HepG2 (cell line): ENCODE data around the gene RPS8. TPM values are rescaled to one million over a fixed set of nuclear protein-coding genes. Genes with fewer than 3 reads are reported as not detected.
A peak's percentile ranks its signal among the peaks of the same experiment; 100 is the strongest.

Experiments used
- AHR ChIP-seq: IDR thresholded peaks from 2 replicates; pipeline ENCODE4 v1.6.1; 2018; ENCODE audit warnings: missing genetic modification reagents, missing compliant biosample characterization
- BCL3 ChIP-seq: sonication (generic); formaldehyde crosslinking; IDR thresholded peaks from 2 replicates; pipeline ENCODE4 v1.5.1; 2020; ENCODE audit warnings: mild to moderate bottlenecking, missing genetic modification reagents, moderate library complexity
- CENPT ChIP-seq: sonication (generic); formaldehyde crosslinking; IDR thresholded peaks from 2 replicates; pipeline ENCODE4 v1.8.0; 2022; ENCODE audit warnings: low read depth, mild to moderate bottlenecking, moderate library complexity, missing genetic modification reagents
- FIP1L1 ChIP-seq: fragments of 200-400 bp; formaldehyde crosslinking; IDR thresholded peaks from 2 replicates; pipeline ENCODE4 v1.6.1; 2018; ENCODE audit warnings: low read depth, mild to moderate bottlenecking, low read length, moderate library complexity, borderline replicate concordance; ENCODE audit not compliant: insufficient read depth
- GABPA ChIP-seq, 2 experiments: IDR thresholded peaks; 2 replicates each; pipeline ENCODE4 v1.6.1; 2011 to 2016; ENCODE audit warnings: low read depth in 2 of 2, low read length in 1 of 2, missing biosample characterization in 1 of 2, missing genetic modification characterization in 1 of 2
- GATA4 ChIP-seq: sonication (generic); IDR thresholded peaks from 2 replicates; pipeline ENCODE4 v1.6.1; 2016; ENCODE audit warnings: antibody characterized with exemption, low read depth, borderline replicate concordance
- GLMP ChIP-seq: sonication (generic); formaldehyde crosslinking; IDR thresholded peaks from 2 replicates; pipeline ENCODE4 v1.9.0; 2021; ENCODE audit warnings: missing genetic modification reagents, mild to moderate bottlenecking, borderline replicate concordance
- NFIB ChIP-seq: sonication (generic); formaldehyde crosslinking; IDR thresholded peaks from 2 replicates; pipeline ENCODE4 v1.9.0; 2021; ENCODE audit warnings: missing genetic modification reagents, mild to moderate bottlenecking, borderline replicate concordance
- RFX3 ChIP-seq: IDR thresholded peaks from 2 replicates; pipeline ENCODE4 v1.6.1; 2016; ENCODE audit warnings: missing biosample characterization, missing genetic modification reagents
- SMAD1 ChIP-seq: sonication (generic); formaldehyde crosslinking; IDR thresholded peaks from 2 replicates; pipeline ENCODE4 v1.4.0; 2020; ENCODE audit warnings: missing genetic modification reagents, low read depth, mild to moderate bottlenecking, borderline replicate concordance
- TOPORS ChIP-seq: sonication (generic); formaldehyde crosslinking; IDR thresholded peaks from 2 replicates; pipeline ENCODE4 v1.8.0; 2023; ENCODE audit warnings: mild to moderate bottlenecking, missing genetic modification reagents
- XBP1 ChIP-seq: sonication (generic); formaldehyde crosslinking; IDR thresholded peaks from 2 replicates; pipeline ENCODE4 v1.5.0; 2020; ENCODE audit warnings: missing genetic modification reagents
- ZFP41 ChIP-seq: sonication (generic); formaldehyde crosslinking; IDR thresholded peaks from 2 replicates; pipeline ENCODE4 v1.4.0; 2020; ENCODE audit warnings: mild to moderate bottlenecking, missing genetic modification reagents, borderline replicate concordance
- ZKSCAN5 ChIP-seq: sonication (generic); formaldehyde crosslinking; IDR thresholded peaks from 2 replicates; pipeline ENCODE4 v1.5.1; 2020; ENCODE audit warnings: mild to moderate bottlenecking, missing genetic modification reagents
- ZNF101 ChIP-seq: sonication (generic); formaldehyde crosslinking; IDR thresholded peaks from 2 replicates; pipeline ENCODE4 v1.4.0; 2020; ENCODE audit warnings: mild to moderate bottlenecking, low read depth, missing genetic modification reagents, borderline replicate concordance
- ZNF263 ChIP-seq: sonication (generic); formaldehyde crosslinking; IDR thresholded peaks from 2 replicates; pipeline ENCODE4 v1.4.0; 2020; ENCODE audit warnings: missing genetic modification reagents
- ZNF274 ChIP-seq: sonication (generic); formaldehyde crosslinking; IDR thresholded peaks from 2 replicates; pipeline ENCODE4 v1.5.1; 2020; ENCODE audit warnings: mild to moderate bottlenecking, missing genetic modification reagents
- ZNF350 ChIP-seq: sonication (generic); formaldehyde crosslinking; IDR thresholded peaks from 2 replicates; pipeline ENCODE4 v1.4.0; 2020; ENCODE audit warnings: mild to moderate bottlenecking, low read depth, missing genetic modification reagents, borderline replicate concordance
- ZNF510 ChIP-seq: sonication (generic); formaldehyde crosslinking; IDR thresholded peaks from 2 replicates; pipeline ENCODE4 v1.4.0; 2020; ENCODE audit warnings: low read depth, mild to moderate bottlenecking, missing genetic modification reagents
- ZNF776 ChIP-seq: sonication (generic); formaldehyde crosslinking; IDR thresholded peaks from 2 replicates; pipeline ENCODE4 v1.4.0; 2020; ENCODE audit warnings: mild to moderate bottlenecking, missing genetic modification reagents
- ZNF891 ChIP-seq: sonication (generic); formaldehyde crosslinking; IDR thresholded peaks from 2 replicates; pipeline ENCODE4 v1.5.0; 2020; ENCODE audit warnings: mild to moderate bottlenecking, missing genetic modification reagents
- ZSCAN29 ChIP-seq: sonication (generic); formaldehyde crosslinking; conservative IDR thresholded peaks from 2 replicates; pipeline ENCODE4 v1.4.0; 2020; ENCODE audit warnings: mild to moderate bottlenecking, missing genetic modification reagents
- polyA plus RNA-seq, 8 experiments: library from polyadenylated mRNA; depleted of rRNA in 3 of 8; stranded (reverse) in 7 of 8; unstranded in 1 of 8; fragments of >200 nt; fragmentation: Illumina TruSeq in 4 of 8; extraction: Trizol in 4 of 8; gene quantifications; 2 replicates each; pipeline versions ENCODE4 v1.2.1 to v1.2.3, GENCODE V29; 2011 to 2016; ENCODE audit warnings: low read depth in 4 of 8, missing spikeins in 1 of 8, mixed read lengths in 1 of 8; ENCODE audit not compliant: insufficient read depth in 1 of 8
- total RNA-seq, 5 experiments: library from RNA; depleted of rRNA; stranded (reverse); fragments of >200 nt; fragmentation: Illumina TruSeq; extraction: Trizol; gene quantifications; 2 replicates each; pipeline ENCODE4 v1.2.3, GENCODE V29; 2016; ENCODE audit warnings: low read depth in 1 of 5
- TF ChIP-seq, protein P1 (sequence below): sonication (generic); formaldehyde crosslinking; IDR thresholded peaks from 2 replicates; pipeline ENCODE4 v1.4.0; 2020; ENCODE audit warnings: mild to moderate bottlenecking, missing genetic modification reagents
- TF ChIP-seq, protein P2 (sequence below): sonication (generic); formaldehyde crosslinking; IDR thresholded peaks from 2 replicates; pipeline ENCODE4 v1.4.0; 2020; ENCODE audit warnings: missing genetic modification reagents

RPS8 gene
- total and polyA plus RNA-seq, 2 of the 13 experiments (the other 11 are each of a cell fraction or from before 2014, with no cell fraction given): 2,628 to 2,822 TPM

DNA sequence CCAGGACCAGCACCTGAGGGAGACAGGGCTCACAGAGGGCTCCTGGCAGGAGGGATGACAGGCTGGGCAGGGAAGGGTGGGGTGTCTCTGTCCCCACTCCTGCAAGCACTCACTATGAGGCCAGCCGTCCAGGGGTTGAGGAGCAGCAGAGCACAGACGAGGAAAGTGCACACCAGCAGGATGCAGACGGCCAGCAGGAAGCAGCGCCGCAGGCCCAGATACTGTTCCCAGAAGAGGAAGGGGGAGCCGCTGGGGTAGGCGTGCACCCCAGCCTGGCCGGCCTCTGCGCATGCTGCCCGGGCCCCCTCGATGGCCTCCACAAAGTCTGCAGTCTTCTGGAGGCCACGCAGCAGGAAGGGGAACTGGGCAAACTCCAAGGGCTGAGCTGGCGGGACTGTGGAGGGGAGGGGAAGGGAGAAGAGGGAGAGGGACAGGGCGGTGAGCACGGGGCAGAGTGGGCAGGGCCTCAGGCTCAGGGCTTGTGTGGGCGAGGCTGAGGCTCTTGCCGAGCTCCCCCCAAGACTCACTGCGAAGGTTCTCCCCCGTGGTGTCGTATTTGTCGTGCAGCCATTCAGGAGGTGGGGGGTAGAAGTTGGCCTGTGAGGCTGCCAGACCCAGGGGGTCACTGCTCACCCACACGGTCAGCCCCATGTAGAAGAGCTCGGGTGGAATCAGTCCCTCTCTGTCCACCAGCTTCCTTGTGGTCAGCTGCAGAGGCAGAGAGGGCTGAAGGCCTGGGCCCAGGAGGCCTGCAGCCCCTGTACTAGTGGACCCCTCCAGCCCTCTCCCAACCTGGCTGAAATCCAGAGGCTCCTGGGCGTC, 51.2 kb downstream of the RPS8 start (continued):
- no peak for TF ChIP-seq XBP1 (CRISPR knock-in tag)
- TF ChIP-seq, protein P1, sequence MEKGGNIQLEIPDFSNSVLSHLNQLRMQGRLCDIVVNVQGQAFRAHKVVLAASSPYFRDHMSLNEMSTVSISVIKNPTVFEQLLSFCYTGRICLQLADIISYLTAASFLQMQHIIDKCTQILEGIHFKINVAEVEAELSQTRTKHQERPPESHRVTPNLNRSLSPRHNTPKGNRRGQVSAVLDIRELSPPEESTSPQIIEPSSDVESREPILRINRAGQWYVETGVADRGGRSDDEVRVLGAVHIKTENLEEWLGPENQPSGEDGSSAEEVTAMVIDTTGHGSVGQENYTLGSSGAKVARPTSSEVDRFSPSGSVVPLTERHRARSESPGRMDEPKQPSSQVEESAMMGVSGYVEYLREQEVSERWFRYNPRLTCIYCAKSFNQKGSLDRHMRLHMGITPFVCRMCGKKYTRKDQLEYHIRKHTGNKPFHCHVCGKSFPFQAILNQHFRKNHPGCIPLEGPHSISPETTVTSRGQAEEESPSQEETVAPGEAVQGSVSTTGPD: no peak
- TF ChIP-seq ZNF101 (CRISPR knock-in tag): no peak
- no peak; the same call in 1 of the 2 replicates for TF ChIP-seq BCL3 (CRISPR knock-in tag)
- no peak for TF ChIP-seq GLMP (CRISPR knock-in tag)
- no peak for TF ChIP-seq FIP1L1
- TF ChIP-seq ZFP41 (CRISPR knock-in tag): no peak
- peak; percentile 53; the same call in 1 of the 2 replicates for TF ChIP-seq ZNF891 (CRISPR knock-in tag)
- TF ChIP-seq ZNF274 (CRISPR knock-in tag): no peak
- peak; percentile 69; the same call in 1 of the 2 replicates for TF ChIP-seq AHR (CRISPR knock-in tag)
- TF ChIP-seq GATA4: 0 out of 2 replicates have a peak, but pooled peaks have one; percentile 25
- TF ChIP-seq SMAD1 (CRISPR knock-in tag): peak; percentile 42; the same call in 1 of the 2 replicates
- TF ChIP-seq CENPT (CRISPR knock-in tag): peak; percentile 55; the same call in 1 of the 2 replicates
- TF ChIP-seq RFX3 (CRISPR knock-in tag): no peak
- TF ChIP-seq ZNF776 (CRISPR knock-in tag): peak; percentile 63; the same call in 1 of the 2 replicates
- peak; percentile 47; the same call in 1 of the 2 replicates for TF ChIP-seq ZNF263 (CRISPR knock-in tag)
- TF ChIP-seq GABPA (IDR thresholded peaks at IDR 0.05; ENCODE audit: low read depth, low read length): no peak
- no peak for TF ChIP-seq GABPA (CRISPR knock-in tag; IDR thresholded peaks at IDR 0.05; ENCODE audit: low read depth)
- no peak for TF ChIP-seq NFIB (CRISPR knock-in tag)
- TF ChIP-seq ZNF510 (CRISPR knock-in tag): 0 out of 2 replicates have a peak, but pooled peaks have one; percentile 24
- TF ChIP-seq ZKSCAN5 (CRISPR knock-in tag): peak; percentile 60; the same call in 1 of the 2 replicates
- no peak for TF ChIP-seq ZSCAN29 (CRISPR knock-in tag)
- no peak for TF ChIP-seq TOPORS
- peak; percentile 41; the same call in 1 of the 2 replicates for TF ChIP-seq ZNF350
- TF ChIP-seq, protein P2, sequence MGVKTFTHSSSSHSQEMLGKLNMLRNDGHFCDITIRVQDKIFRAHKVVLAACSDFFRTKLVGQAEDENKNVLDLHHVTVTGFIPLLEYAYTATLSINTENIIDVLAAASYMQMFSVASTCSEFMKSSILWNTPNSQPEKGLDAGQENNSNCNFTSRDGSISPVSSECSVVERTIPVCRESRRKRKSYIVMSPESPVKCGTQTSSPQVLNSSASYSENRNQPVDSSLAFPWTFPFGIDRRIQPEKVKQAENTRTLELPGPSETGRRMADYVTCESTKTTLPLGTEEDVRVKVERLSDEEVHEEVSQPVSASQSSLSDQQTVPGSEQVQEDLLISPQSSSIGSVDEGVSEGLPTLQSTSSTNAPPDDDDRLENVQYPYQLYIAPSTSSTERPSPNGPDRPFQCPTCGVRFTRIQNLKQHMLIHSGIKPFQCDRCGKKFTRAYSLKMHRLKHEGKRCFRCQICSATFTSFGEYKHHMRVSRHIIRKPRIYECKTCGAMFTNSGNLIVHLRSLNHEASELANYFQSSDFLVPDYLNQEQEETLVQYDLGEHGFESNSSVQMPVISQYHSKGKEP (CRISPR knock-in tag): no peak
